KG1 (cell line): Measurements from ENCODE around the gene BTBD1.
A peak's percentile ranks its signal among the peaks of the same experiment; 100 is the strongest.
"Not testable (repeated sequence)": the region's sequence is repeated elsewhere in the genome, so short reads cannot be mapped to it uniquely, and the experiment has no call there.

Experiments used
- DNase-seq: peaks from one replicate; lab custom pipeline; 2025; lab: John Stamatoyannopoulos, UW

BTBD1 gene

DNA sequence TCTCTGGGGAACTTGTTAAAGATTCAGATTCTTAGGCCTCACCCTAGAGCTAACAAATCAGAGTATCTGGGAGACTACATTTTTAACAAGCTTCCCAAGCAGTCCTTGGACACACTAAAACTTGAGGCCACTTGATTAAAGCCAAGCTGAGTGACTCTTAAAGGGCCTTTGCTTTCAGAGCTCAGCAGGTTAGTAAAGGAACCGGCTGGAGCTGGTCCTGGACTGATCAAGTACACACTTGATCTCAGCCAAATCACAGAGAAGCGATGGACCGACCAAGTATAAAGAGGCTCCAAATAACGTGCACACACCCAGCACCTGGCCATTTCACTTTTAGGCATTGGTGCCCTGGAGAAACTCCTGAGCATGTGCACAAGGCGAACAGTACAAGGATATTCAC is 27.5 kb upstream of the BTBD1 start:
- DNase-seq, result no peak

DNA sequence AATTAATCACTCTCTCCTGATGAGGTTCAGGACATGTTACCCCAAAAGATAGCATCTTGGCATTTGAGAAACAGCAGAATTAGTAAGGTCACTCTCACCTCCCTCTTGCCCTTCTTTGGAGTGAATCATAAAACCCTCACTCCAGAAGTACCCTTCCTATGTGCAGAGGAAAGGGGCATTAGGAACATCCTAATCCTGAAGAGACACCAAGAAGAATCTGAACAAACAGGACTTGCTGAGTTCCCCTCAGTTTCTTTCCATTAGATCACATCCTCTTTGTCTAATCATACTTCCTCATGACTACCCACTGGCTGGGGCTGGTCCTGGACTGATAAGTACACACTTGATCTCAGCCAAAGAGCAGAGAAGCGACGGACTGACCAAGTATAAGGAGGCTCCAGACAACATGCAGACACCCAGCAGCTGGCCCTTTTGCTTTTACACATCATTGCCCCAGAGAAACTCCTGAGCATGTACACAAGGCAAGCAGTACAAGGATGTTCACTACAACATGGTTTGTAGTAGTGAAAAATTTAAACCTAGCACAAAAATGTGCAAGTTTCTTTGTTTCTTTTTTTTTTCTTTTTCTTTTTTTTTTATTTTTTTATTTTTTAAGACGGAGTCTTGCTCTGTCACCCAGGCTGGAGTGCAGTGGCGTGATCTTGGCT is 25.4 kb upstream of the BTBD1 start:
- peak; percentile 49 for DNase-seq

DNA sequence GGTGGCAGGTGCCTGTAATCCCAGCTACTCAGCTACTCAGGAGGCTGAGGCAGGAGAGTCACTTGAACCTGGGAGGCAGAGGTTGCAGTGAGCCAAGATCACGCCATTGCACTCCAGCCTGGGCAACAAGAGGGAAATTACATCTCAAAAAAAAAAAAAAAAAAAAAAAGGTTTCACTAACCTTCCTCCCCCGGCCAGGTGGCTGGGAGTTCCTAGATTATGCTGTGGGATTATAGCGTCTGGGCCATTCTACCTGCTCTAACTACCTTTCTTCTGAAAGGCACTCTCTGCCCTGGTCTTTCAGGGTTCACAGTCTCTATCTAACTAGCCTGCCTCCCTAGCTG is 24.9 kb upstream of the BTBD1 start:
- DNase-seq, result not testable (repeated sequence)

DNA sequence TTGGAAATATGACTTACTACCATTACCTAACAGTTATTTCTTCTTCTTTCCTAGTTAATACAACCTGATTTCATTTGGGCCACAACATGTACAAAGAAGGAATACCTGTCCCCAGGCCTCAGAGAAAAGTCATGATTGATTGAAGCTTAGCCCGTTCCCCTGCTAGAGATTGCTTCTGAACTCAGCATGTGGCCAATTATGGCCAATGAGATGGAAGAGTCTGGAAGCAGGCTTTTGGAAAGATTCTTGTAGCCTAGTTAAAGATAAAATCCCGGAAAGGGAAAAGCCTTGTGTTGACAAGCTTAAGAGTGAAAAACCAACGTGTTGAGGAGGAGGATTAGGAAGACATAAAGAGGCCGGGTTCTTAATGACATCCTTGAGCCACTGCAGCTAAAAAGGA is 23.4 kb upstream of the BTBD1 start:
- DNase-seq, result no peak

DNA sequence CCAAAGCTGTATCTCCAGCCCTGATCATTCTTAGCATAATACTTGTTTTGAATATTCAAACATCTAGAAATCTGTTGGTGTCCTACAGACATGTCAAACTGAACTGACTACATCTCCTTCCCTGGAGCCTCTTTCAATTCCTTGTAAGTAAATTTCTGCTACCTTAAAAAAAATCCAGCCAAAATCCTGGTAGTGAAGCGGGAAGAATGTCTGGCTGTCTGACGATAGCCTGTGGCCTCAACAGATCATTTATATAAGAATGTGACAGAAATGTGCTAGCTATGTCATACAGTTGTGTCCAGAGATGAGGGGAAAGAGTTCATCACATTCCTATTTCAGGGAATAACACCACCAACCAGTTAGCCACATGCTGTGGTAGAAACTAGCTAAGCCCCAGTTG is 21.8 kb upstream of the BTBD1 start:
- no peak for DNase-seq

DNA sequence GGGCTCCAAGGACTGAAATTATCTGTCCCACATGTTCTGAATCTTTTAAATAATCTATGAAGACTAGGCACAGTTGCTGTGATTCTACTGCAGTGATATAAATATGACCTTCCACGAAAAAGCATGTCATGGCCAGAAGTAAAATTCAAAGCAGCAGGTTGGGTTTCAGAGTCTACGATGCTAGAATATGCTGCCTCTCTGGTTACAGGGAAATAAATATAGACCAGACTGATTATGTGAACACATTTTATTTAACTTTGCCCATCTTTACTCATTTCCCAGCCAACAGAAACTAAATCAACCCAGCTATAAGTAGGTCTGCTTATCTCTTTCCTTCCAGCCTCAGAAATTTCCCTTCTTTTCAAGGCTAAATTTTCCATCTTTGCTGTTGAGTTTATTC is 20.5 kb upstream of the BTBD1 start:
- no peak for DNase-seq

- DNase-seq, result not testable (repeated sequence)
Measured at GRCh38 chr15:83085864-83086552, 19.0 kb upstream of the BTBD1 start.

GRCh38 chr15:83085461-83085860 is 18.4 kb upstream of the BTBD1 start:
- not testable (repeated sequence) for DNase-seq

- no peak for DNase-seq
Measured at GRCh38 chr15:83082730-83083386, 15.8 kb upstream of the BTBD1 start.

DNA sequence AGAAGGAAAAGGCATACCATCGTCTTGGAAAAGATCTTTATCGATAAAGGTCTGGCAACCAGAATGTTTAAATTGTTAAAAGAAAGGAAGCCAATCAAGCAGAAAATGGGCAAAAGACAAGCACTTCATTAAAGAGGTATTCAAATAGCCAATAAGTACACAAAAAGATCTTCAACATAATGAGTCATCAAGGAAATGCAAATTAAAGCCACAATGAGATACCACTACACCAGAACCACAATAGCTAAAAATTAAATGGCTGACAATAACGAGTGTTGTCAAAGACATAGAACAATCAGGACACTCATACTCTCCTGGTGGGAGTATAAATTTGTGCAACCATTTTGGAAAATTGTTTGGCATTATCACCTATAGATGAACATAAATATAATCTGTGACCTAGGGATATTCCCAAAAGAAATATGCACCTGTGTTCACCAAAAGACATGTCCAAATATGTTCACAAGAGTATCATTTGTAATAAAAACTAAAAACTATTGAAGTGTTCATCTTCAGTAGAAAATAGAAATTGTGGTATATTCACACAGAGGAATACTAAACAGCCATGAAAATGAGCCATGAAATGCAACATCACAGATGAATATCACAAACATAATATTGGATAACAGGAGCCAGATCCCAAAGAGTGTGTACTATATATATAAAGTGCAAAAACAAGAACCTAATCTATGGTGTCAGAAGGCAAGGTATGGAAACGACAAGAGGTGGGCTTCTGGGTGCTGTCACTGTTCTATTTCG is 14.4 kb upstream of the BTBD1 start:
- no peak for DNase-seq

GRCh38 chr15:83078712-83079111 is 11.7 kb upstream of the BTBD1 start:
- DNase-seq, result no peak

DNA sequence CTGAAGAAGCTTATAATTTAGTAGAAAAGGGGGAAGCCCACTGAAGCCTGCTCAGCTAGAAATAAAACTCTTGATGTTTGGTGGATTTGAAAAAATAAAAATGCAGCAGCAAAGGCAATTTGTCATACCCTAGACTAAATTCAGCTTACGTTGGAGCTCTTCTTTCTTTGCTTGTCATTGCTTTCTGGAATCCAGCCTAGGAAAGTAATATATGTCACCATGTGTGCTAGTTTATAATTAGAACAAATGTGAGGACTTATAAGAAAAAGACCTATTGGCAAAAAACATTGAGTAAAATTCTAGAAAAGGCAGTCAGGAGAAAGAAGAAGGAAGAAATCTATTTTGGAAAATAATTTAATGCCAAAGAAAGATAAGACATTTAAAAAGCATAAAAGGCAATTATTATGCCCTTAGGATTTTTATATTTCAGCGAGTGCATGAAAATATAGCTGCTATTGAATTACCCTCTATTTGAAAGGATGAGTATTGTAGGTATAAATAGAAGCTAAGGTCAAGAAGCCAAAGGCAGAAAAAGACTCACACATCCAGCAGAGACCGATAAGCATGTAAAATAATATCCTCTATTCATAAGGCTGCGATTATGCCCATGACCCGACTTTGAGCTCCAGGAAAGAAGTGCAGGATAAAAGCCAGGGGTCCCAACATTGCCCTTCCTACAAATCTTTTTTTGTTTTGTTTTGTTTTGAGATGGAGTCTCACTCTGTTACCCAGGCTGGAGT is 10.6 kb upstream of the BTBD1 start:
- DNase-seq, result no peak

GRCh38 chr15:83069211-83069642 is 2.2 kb upstream of the BTBD1 start:
- not testable (repeated sequence) for DNase-seq

DNA sequence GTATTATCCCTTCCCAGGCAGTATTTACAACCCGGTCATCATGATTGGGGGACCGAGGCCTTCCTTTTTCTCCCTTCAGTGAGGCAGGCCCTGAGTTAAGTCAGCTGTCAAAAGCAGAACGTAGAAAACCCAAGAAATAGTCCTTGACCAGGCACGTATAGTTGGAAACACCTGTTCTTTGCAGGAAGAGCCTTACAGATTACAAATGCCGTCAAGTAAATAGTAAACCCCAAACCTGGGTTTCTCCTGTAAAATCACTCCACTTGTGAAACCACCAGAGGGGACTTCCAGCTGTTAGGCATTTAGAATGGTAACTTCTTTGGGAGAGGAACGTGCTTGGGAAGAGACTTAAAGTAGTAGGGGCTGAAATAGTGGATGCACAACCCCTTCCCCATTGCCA is 1.0 kb upstream of the BTBD1 start:
- no peak for DNase-seq

GRCh38 chr15:83067638-83067962 is 548 bp upstream of the BTBD1 start:
- DNase-seq, result no peak

DNA sequence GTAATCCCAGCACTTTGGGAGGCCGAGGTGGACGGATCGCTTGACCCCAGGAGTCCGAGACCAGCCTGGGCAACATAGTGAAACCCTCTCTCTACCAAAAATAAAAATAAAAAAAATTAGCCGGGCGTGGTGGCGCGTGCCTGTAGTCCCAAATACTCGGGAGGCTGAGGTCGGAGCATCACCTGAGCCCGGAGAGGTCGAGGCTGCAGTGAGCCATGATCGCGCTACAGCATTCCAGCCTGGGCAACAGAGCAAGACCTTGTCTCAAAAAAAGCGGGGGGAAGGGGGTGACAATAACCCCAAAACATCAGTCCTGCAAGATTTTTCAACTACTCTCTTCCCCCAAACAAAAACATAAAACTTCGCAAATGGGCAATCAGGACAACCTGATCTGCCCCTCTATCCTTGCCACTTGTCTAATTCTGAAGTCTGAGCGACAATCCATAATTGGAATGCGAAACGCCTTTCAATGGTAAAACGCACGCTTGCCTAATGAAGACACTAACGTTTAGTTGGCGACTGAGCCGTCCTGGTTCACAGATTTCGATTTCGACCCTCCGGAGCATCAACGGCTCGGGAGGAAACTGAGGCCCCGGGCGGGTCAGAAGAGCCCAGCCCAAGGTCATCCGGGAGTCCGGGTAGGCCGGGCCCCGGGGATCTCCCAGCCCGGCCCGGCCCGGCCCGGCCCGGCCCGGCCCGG is 868 bp downstream of the BTBD1 start:
- DNase-seq, result no peak

DNA sequence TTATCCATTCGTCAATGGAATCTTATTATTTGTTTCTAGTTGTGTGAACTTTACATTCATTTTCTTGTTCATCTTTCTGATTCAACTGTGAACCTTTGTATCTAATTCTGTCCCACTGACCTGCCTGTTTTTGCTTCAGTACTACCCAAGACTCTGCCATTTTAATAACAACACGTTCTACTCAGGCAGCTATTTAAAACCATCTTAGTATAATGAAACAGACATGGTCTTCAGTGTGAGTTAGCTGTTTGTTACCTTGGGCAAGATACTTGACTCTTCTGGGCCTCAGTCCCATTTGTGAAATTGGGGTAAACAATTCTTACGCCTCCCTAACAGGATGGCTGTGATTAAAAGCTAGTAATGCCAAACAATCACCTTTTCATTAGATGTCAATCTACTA is 1.6 kb downstream of the BTBD1 start:
- DNase-seq, result no peak

DNA sequence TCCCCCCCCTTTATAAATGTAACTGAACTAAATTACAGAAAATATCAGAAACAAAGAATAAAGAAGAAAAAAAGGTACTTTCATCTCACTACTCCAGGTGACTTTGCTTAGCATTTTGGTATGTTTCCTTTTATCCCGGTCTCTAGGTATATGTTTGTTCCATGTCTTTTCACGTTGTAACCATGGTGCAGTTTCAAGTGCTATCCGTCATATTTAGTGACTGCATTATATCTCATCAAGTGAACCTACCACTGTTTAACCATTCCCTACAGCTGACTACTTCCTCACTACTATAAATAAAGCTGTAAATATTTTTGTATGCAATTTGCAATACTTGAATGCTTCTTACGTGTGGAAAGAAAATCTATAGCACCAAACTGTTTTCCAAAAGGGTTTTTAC is 2.2 kb downstream of the BTBD1 start:
- DNase-seq, result no peak

- DNase-seq, result no peak
Measured at GRCh38 chr15:83063551-83063950, 3.5 kb downstream of the BTBD1 start.

GRCh38 chr15:83062768-83063180 is 4.3 kb downstream of the BTBD1 start:
- DNase-seq, result no peak

DNA sequence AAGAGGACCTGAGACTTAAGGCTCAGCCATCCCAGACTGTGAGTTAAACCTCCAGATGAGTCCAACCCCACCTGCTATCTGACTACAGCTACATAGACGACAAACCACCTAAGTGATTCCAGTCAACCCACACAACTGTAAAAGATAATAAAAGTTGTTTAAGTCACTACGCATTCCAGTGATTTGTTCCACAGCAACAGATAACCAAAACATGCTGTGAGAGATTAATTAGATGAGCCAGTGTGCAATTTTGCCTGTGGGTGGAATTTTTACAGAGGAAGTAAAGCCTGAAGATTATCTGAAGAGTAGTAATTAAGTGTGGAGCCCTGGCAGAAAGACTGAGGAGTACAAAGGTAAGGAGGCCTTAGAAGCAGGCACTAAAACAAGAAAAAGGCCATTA is 5.4 kb downstream of the BTBD1 start:
- DNase-seq, result no peak
